Measurements from ENCODE around the gene ADAM33. TPM values are rescaled to one million over a fixed set of nuclear protein-coding genes. Genes with fewer than 3 reads are reported as not detected.

Gene ADAM33
- total RNA-seq, 1 donor from 2014 or later, result not detected

- H3K4me3 ChIP-seq (ENCODE audit: low read depth, low read length), result no peak overlapping the region
- no peak for DNase-seq (ENCODE audit: low read depth)
Measured at GRCh38 chr20:3727401-3728021, 45.7 kb upstream of the ADAM33 start.

GRCh38 chr20:3724356-3724755 is 42.5 kb upstream of the ADAM33 start:
- DNase-seq (ENCODE audit: low read depth), result no peak
- no peak overlapping the region for H3K4me3 ChIP-seq (ENCODE audit: low read depth, low read length)
- TF ChIP-seq CTCF (conservative IDR thresholded peaks at IDR 0.05; ENCODE audit: low read depth, low read length), result no peak

More at GRCh38 chr20:3727401-3728021, 45.7 kb upstream of the ADAM33 start:
- no peak for TF ChIP-seq CTCF (conservative IDR thresholded peaks at IDR 0.05; ENCODE audit: low read depth, low read length)

GRCh38 chr20:3723284-3723683 is 41.5 kb upstream of the ADAM33 start:
- H3K4me3 ChIP-seq (ENCODE audit: low read depth, low read length), result no peak overlapping the region
- no peak for TF ChIP-seq CTCF (conservative IDR thresholded peaks at IDR 0.05; ENCODE audit: low read depth, low read length)
- no peak for DNase-seq (ENCODE audit: low read depth)

- no peak overlapping the region for H3K4me3 ChIP-seq (ENCODE audit: low read depth, low read length)
- no peak for DNase-seq (ENCODE audit: low read depth)
- no peak for TF ChIP-seq CTCF (conservative IDR thresholded peaks at IDR 0.05; ENCODE audit: low read depth, low read length)
Measured at GRCh38 chr20:3721912-3722311, 40.1 kb upstream of the ADAM33 start.

- TF ChIP-seq CTCF (conservative IDR thresholded peaks at IDR 0.05; ENCODE audit: low read depth, low read length), result no peak
- no peak for DNase-seq (ENCODE audit: low read depth)
Measured at GRCh38 chr20:3720626-3721025, 38.8 kb upstream of the ADAM33 start.

GRCh38 chr20:3720068-3720467 is 38.3 kb upstream of the ADAM33 start:
- TF ChIP-seq CTCF (conservative IDR thresholded peaks at IDR 0.05; ENCODE audit: low read depth, low read length), result no peak
- no peak overlapping the region for H3K4me3 ChIP-seq (ENCODE audit: low read depth, low read length)
- DNase-seq (ENCODE audit: low read depth), result no peak

More at GRCh38 chr20:3720626-3721025, 38.8 kb upstream of the ADAM33 start:
- H3K4me3 ChIP-seq (ENCODE audit: low read depth, low read length), result no peak overlapping the region

- H3K4me3 ChIP-seq (ENCODE audit: low read depth, low read length), result no peak overlapping the region
- TF ChIP-seq CTCF (conservative IDR thresholded peaks at IDR 0.05; ENCODE audit: low read depth, low read length), result no peak
- no peak for DNase-seq (ENCODE audit: low read depth)
Measured at GRCh38 chr20:3719046-3719445, 37.2 kb upstream of the ADAM33 start.

Data from epithelial cell of proximal tubule (primary cell).